HG03139 (cell line): ENCODE results near the gene MTMR4.
"Not testable (repeated sequence)": the region's sequence is repeated elsewhere in the genome, so short reads cannot be mapped to it uniquely, and the experiment has no call there.

Experiments
- ATAC-seq: cut with Tn5 transposase; IDR thresholded peaks from one replicate; pipeline ENCODE4 v1.9.1; 2021; ENCODE audit not compliant: unreplicated experiment

MTMR4 gene

GRCh38 chr17:58493506-58493905, 20.9 kb downstream of the MTMR4 start:
- ATAC-seq = no peak

DNA sequence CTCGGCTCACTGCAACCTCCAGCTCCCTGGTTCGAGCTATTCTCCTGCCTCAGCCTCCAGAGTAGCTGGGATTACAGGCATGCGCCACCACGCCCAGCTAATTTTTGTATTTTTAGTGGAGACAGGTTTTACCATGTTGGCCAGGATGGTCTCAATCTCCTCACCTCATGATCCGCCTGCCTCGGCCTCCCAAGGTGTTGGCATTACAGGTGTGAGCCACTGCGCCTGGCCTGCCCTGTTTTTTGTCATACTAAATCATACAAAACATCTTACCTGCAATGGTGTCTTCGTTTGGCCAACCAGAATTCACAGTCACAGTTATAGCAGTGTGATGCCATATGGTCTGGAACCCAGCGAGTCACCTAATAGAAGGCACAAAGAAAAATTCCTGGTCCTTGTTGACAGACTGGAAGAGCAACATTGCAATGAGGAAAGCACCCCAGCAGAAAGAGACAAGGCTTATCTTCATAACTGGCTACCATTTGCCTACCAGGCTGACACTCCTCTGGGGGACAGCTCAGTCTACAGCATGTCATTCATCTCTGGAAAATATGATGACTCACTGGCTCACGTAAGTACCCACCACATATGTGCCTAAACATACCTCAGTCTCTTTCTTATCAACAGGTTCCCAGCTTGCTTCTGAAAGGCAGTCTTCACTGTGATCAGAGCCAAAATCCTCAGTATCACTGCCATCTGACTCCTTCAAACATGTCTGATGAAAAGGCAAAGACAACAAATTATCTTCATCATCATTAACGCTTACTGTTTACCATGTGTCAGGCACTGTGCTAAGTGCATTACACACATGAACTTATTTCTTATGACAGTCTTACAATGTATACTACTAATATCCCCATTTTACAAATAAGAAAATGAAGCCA, 22.0 kb downstream of the MTMR4 start:
- ATAC-seq = no peak

DNA sequence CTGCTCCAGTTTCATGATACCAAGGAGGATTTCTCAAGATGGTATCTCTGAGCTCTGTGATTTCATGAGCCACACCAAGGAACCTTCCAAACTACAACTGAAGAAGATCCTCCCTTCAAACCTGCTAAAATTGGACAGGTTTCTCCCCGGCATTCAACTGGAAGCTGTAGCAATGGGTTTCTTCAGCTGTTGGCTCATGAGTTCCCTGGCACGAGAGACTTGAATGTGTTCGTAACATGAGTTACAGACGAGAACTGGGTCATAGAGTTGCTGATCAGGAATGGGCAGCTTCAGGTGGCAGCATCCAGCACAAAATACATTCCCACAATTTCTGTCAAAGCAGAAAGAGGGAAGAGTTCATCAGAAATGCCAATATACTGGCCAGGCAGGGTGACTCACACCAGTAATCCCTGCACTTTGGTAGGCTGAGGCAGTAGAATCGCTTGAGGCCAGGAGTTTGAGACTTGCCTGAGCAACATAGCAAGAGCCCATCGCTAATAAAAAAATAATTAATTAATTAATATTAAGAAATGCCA, 22.9 kb downstream of the MTMR4 start:
- ATAC-seq = no peak

- no peak for ATAC-seq
These were observed 26.0 kb downstream of the MTMR4 start for GRCh38 chr17:58488428-58488890.

DNA sequence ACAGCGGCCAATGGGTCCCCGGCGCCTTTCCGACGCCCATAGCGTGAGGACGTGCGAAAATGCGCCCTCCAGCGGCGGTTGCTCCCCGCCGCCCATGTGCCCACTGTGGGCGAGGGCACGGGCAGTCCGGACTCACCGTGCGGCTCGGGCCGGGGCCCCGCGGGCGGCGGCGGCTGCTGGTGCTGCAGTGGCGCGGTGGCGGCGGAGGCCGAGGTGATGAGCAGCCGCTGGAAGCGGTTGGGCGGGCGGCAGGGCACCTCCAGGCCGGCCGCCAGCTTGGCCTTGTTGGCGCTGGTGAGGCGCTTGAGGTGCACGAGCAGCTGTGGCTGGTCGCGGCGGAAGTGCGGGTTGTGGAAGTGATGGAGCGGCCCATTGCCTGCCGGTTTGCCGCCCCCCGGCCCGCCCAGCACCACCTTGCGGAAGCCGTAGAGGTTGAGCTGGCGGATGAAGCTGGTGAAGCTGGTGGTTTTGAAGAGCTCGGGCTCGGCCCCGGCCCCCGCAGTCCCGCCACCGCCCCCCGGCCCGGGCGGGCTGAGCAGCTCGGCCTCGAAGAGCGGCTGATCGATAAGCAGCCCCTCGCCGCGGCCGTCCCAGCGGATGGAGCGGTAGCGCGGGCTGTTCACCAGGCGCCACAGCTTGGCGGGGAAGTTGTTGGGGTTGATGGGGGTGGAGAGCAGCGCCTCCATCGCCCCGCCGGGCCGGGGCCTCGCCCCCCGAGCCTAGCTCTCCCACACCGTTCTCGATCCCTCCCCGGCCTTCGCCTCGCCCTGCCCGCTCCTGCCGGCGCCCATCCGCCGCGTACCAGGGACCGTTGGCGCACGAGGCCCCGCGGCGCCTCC, 26.6 kb downstream of the MTMR4 start, which contains the start of gene HSF5:
Gene HSF5, minus strand, starts transcription at position 820 of the 839 bp plus-strand sequence. Its CDS starts 134 bp downstream, at position 686.
- no peak for ATAC-seq

- no peak for ATAC-seq
These were observed 29.8 kb downstream of the MTMR4 start for GRCh38 chr17:58484600-58484999.

GRCh38 chr17:58481798-58482197, 32.6 kb downstream of the MTMR4 start:
- ATAC-seq = not testable (repeated sequence)

GRCh38 chr17:58480090-58480489, 34.3 kb downstream of the MTMR4 start:
- no peak for ATAC-seq

- ATAC-seq = no peak
These were observed 37.6 kb downstream of the MTMR4 start for GRCh38 chr17:58476812-58477211.

DNA sequence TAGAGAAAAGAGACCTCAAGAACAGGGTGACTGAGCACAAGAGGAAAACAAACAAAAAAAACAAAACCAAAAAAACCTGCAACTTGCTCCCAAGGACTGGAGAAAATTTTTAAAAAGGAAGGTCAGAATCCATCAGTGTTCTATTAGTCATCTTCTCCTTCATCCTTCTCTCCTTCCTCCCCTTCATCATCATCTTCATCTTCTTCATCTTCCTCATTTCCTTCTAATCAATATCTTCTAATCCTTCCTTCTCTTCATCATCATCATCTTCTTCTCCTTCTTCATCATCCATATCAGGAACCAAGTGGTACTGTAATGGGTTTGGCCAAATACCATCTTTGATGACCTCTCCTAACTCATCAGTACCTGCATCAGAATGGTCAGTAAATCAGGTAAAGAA, 38.5 kb downstream of the MTMR4 start:
- no peak for ATAC-seq

GRCh38 chr17:58470356-58470755, 44.1 kb downstream of the MTMR4 start:
- no peak for ATAC-seq

DNA sequence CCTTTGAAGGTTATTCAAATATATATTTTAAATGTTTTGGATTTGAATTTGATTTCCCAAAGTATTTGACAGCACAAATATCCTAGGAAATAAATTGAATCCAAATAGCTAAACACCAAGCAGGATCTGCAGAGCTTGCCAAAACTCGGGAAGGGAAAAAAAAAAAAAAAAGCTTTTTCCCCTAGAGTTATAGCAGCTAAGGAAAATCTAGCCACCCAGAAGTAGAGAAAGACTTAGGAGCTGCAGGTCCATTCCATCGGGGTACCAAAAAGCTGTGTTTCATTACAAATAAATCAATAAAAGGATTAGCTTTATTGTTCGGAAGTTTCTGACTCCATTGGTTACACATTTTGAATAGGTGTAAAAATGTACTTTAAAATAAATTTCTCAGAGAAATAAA, 45.5 kb downstream of the MTMR4 start:
- no peak for ATAC-seq

DNA sequence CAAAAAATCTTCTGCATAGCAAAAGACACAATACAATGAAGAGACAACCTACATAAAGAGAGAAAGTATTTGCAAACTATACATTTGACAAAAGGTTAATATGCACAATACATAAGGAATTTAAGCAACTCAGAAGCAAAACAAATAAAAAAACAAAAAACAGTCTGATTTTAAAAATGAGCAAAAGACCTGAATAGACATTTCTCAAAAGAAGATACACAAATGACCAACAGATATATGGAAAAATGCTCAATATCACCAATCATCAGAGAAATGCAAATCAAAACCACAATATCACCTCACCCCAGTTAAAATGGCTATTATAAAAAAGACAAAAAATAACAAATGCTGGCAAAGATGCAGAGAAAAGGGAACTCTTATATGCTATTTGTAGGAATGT, 58.9 kb downstream of the MTMR4 start:
- ATAC-seq = no peak

DNA sequence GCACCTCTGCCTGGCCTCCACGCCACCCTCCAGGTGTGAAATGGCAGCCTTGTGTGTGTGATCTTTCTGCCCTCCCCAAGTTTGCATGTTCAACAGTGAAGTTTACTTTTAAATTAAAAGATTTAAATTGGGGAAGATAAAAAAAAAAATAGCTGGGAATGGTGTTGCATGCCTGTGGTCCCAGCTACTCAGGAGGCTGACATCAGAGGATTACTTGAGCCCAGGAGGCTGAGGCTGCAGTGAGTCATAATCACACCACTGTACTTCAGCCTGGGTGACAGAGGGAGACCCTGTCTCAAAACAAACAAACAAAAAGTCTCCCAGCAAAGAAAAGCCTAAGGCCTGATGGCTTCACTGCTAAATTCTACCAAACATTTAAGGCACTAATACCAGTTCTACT, 61.7 kb downstream of the MTMR4 start:
- ATAC-seq = no peak

GRCh38 chr17:58447039-58447975, 67.1 kb downstream of the MTMR4 start:
- no peak for ATAC-seq

- ATAC-seq = no peak
These were observed 68.4 kb downstream of the MTMR4 start for GRCh38 chr17:58446086-58446485.
